ENCODE measurements around the gene SEPTIN8.

- TF ChIP-seq POLR2A (IDR thresholded peaks at IDR 0.05; ENCODE audit: low read depth, low read length) = no peak
- no peak for TF ChIP-seq CTCF (IDR thresholded peaks at IDR 0.05; ENCODE audit: extremely low read depth in 1 of 2, insufficient read depth in 1 of 2, low read depth in 1 of 2, low read length in 2 of 2)
- TF ChIP-seq POLR2AphosphoS5 (IDR thresholded peaks at IDR 0.05; ENCODE audit: insufficient read depth, low read depth, low read length) = no peak
- TF ChIP-seq JUN (IDR thresholded peaks at IDR 0.05; ENCODE audit: borderline replicate concordance, insufficient read depth, insufficient read length, low read depth) = no peak
These were observed 12.2 kb upstream of the SEPTIN8 start for GRCh38 chr5:132788990-132789886.

Measured in endothelial cell of umbilical vein (primary cell).